HPDE6-E6E7 (cell line): Measurements from ENCODE around the gene DCLK2.

Source experiments
- DNase-seq: peaks from one replicate; pipeline ENCODE4 v3.0.0; 2011; ENCODE audit warnings: missing footprints; ENCODE audit errors: extremely low spot score

DCLK2 gene

DNA sequence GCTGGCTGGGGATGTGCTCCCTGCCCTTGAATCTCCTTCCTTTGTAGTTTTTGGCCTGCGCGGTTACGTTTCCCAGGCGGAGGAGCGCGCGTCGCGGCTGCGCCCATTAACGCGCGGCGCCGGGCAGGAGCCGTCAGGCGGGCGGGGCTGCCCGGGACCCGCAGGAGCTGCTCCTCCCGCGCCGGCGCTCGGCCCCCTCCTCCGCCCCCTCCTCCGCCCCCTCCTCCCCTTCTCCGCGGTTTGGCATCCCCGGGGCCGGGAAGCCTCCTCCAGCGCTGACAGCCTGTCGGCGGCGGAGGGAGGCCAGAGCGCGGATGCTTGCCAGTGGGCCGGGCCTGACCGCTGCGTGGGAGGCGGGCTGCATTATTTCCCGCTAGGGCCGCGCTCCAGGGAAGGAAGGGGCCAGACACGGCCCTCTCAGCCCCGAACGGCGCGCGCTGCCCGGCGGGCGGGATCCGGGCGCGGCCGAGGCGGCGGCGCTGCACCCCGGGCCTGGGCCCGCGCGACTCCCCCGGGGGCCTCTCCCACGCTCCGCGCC, at the start of gene DCLK2:
DCLK2 (plus strand) TSS at position 405 of the 538 bp plus-strand sequence. CDS start 583 bp downstream, outside the sequence.
- peak; percentile 22 for DNase-seq

- DNase-seq: no peak
These were observed 45.7 kb upstream of the DCLK2 start for GRCh38 chr4:150032541-150032940.

DNA sequence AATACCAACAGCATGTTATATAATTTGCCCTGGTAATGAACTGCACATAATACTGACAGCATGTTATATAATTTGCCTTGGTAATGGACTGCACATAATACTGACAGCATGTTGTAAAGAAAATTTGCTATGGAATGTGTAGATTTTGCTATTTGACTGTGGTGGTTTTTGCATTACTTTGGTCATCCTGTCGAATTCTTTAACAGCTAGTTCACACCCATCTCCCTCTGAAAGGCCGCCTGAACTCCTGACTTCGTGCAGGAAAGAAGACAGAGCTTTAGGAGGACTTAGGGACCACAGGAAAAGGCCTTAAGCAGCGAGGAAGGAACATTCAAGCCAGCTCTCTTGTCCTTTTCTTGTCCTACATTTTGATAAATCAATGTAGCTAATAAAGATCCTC, 45.2 kb upstream of the DCLK2 start:
- DNase-seq: no peak

GRCh38 chr4:150033901-150034300, 44.3 kb upstream of the DCLK2 start:
- DNase-seq: no peak

DNA sequence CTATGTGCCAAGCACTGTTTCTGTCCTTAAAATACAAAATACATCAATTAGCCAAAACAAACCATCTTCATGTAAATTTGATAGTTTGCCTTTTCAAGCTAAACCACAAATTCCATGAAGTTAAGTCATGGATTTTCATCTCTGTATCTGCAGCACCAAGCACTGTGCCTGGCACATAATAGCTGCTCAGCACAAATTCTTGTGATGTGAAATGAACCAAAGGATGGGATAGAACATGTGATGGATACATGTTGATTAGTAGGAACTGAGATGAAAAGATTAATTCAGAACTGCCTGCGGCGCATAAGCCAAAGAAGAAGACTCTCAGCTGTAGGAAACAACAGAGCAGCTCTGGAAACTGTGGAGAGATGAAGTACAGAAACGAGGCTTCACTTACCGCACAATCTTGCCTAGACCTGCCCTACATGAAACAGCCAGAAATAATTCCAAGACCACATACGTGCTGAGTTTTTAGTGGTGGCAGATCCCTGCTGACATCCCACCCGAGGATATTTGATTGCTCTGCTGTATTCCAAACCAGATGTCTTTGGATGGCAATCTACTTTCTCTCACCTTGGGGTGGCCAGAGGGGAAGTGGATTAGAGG, 40.9 kb upstream of the DCLK2 start:
- DNase-seq: no peak

DNA sequence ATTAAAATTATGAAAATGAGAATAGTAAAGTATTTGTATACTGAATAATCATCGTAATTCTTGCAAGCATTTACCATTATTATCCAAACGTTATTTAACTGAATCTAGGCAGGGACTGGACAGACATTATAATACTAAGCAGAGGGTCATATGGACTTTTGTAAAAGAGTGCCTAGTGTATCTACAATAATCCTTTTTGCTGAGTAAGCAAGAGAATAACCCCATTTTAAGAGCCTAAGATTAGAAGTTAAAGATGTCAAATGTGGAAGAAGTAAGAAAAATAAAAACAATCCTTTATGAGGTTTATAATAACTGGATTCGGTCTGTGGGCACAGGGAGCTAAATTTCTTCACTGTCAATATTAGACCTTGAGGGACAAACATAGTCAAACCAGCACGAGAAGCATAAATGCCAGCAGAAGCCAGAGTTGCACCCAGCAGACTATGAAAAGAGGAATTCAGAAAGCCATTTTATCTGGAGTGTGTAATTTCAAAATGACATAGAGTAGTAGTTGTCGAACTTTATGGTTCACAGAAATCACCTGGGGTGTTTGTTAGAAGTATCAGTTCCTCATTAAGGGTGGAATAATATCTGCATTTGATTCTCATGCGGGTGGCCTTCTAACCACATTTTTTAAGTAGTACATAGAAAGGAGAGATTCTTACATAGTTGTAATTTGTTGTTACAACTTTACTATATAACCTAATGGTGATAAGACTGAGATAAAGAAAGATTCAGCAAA, 39.7 kb upstream of the DCLK2 start:
- no peak for DNase-seq

DNA sequence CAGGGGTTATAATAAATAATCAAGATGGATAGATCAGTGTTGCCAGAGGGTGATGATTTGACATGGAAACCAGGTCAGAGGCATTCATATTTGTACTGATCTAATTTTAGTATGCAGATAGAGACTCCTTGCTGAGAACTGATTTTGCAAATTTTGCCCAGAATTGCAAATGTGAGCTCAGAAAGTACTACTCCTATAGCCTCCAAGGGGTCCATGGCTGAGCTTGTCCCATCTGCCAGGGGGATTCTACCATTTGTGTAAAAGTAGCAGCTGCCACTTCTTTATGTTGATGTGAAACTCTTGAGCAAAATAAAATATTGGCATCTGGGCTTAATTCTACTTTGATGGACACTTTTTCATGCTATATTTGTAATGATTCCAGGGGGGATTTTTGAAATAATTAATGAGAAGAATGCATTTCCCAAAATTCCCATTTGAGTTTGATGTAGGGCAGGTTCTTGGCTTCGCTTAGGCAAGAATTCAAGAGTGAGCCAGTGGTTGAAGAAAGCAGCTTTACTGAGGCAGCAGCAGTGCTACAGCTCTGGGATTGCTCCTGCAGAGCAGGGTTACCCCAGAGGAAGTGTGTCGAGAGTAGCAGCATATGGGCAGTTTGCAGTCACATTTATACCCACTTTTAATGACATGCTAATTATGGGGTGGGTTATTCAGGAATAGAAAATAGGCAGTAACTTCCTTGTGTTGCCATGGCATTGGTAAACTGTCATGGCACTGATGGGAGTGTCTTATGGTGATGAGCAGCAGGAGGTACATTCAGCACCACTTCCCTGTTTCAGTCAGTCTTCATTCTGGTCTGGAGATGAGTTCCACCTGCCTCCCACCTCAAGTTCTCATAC, 38.7 kb upstream of the DCLK2 start:
- DNase-seq: no peak

GRCh38 chr4:150044517-150044916, 33.7 kb upstream of the DCLK2 start:
- no peak for DNase-seq

- DNase-seq: no peak
These were observed 32.8 kb upstream of the DCLK2 start for GRCh38 chr4:150045410-150045809.

DNA sequence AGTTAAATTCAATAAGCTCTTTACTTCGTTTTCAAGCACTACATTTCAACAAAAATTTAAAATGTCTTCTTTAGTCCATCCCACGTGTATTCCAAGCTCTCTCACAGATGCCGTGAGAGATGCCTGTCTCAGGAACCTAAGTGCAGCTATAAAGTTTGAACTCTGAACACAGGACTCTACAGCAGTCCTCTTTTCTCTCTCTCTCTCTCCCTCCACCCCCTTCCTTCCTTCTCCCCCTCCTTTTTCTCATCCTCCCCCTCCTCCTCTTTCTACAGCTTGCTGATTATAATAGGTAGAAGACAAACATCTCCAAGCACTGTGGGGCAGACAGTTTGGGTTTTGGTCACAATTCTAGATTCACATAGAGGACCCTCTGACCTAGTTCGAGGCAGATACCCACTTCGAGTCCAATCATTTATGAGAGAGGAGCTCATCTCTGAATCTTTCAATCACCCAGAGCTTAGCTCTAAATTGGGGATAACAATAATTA, 31.5 kb upstream of the DCLK2 start:
- no peak for DNase-seq

GRCh38 chr4:150047546-150047945, 30.7 kb upstream of the DCLK2 start:
- no peak for DNase-seq

DNA sequence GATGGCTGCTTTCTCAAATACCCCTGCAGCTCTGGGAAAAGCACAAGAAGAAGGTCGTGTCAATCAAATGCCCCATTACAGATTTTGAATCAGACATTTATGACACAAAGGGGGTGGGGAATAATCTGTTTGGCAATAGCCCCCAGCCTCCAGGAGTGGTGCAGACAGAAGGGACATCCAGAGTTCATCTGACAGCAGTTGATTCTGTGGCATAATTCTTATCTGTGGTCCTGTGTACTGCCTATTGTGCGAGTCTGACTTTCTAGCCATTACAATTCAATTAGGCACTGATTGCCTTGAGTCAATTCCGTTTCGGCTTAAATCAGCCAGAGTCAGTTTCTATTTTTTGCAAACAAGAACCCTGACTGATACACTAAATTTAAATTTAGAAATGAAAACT, 28.6 kb upstream of the DCLK2 start:
- DNase-seq: no peak

GRCh38 chr4:150050566-150050965, 27.7 kb upstream of the DCLK2 start:
- no peak for DNase-seq

- no peak for DNase-seq
These were observed 27.1 kb upstream of the DCLK2 start for GRCh38 chr4:150051111-150051510.

GRCh38 chr4:150055467-150055866, 22.8 kb upstream of the DCLK2 start:
- DNase-seq: no peak

GRCh38 chr4:150056569-150056968, 21.7 kb upstream of the DCLK2 start:
- no peak for DNase-seq

DNA sequence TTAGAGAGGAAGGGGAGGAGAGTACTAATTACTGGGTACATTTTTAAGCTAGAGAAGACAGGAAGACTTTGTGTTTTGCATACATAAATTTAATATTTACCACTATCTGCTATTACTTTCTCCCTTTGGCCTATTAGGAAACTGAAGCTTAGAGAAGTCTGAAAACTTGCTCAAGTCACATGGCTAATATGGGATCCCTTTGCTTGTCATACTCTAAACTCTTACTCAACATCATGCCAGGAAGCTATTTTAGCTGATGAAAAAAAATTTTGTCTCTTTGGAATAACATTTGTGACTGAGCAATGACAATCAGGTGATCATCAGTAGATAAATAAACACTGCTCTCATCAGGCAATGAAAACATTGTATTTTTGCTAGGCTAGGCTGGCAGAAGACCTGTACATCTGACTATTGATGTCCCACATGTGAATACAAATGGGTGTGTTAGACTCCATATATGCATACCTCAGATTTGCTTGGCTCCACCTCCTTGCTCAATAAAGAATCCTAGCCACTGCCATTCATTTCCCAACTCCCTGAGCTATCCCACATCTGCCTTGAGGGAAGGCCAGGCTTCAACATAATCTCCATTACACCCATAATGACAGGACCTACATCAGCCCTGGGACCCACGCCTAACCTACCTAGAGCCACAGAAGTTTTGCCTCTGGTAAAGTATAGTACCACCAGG, 17.0 kb upstream of the DCLK2 start:
- no peak for DNase-seq

GRCh38 chr4:150063128-150063527, 15.1 kb upstream of the DCLK2 start:
- DNase-seq: no peak

DNA sequence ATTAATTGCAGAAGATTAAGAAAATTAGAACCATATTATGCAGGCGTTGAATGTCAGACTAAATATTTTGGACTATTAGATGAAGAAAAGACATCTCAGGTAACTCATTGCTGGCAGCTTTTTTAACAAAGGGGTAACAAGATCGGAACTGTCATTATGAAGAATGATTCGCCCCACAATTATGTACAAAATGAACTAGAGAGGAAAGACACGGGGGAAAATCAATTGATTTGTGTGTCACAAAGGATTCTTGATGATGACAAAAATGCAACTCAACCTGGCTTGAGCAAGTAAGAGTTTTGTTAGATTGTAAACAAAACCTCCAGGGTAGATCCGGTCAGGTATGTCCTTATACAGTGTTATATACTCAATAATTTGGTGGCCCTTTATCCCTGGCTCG, 12.5 kb upstream of the DCLK2 start:
- DNase-seq: no peak

GRCh38 chr4:150067859-150068258, 10.4 kb upstream of the DCLK2 start:
- no peak for DNase-seq

- DNase-seq: no peak
These were observed 9.8 kb upstream of the DCLK2 start for GRCh38 chr4:150068300-150068960.
